IMR-90 (cell line): ENCODE measurements around the gene NFATC1. TPM values are rescaled to one million over a fixed set of nuclear protein-coding genes. Genes with fewer than 3 reads are reported as not detected.

ENCODE experiments used
- ATAC-seq: fragments of 200-7000 bp; cut with Tn5 transposase; 2 replicates; pipeline ENCODE4 v1.9.1; 2020; ENCODE audit warnings: low read depth, mild to moderate bottlenecking, moderate library complexity
- BruUV-seq: library from RNA; stranded (reverse); fragments of 400-500 nt; replicated peaks from 2 replicates; lab custom pipeline; 2021; lab: Mats Ljungman, UMichigan
- CTCF ChIA-PET: fragments of 300-600 bp; formaldehyde crosslinking; extraction: SDS; loops from one replicate; lab custom pipeline; 2021; ENCODE audit warnings: antibody characterized with exemption; lab: Yijun Ruan, JAX
- POLR2A ChIA-PET: fragments of 300-600 bp; sonication (Branson Sonifier 250); formaldehyde crosslinking; loops from one replicate; lab custom pipeline; 2022; ENCODE audit warnings: antibody characterized with exemption; ENCODE audit not compliant: unreplicated experiment; lab: Charles Lee
- DNase-seq: peaks from one replicate; pipeline ENCODE4 v3.0.0; 2013
- H2AFZ ChIP-seq: replicated peaks from 2 replicates; pipeline ENCODE3; 2013; ENCODE audit warnings: low read length, mild to moderate bottlenecking; ENCODE audit not compliant: poor library complexity
- H2AK5ac ChIP-seq: 2 replicates; pipeline ENCODE4 v1.6.1; 2013; ENCODE audit warnings: low read depth, low read length, inconsistent platforms
- H2AK9ac ChIP-seq: replicated peaks from 2 replicates; pipeline ENCODE3; 2013; ENCODE audit warnings: mild to moderate bottlenecking, low read depth, low read length, moderate library complexity; ENCODE audit not compliant: poor library complexity
- H2BK120ac ChIP-seq: 2 replicates; pipeline ENCODE4 v1.6.1; 2013; ENCODE audit warnings: low read depth, low read length, inconsistent platforms
- H2BK15ac ChIP-seq: 3 replicates; pipeline ENCODE4 v1.6.1; 2013; ENCODE audit warnings: low read depth, low read length, inconsistent platforms
- H2BK20ac ChIP-seq: 2 replicates; pipeline ENCODE4 v1.6.1; 2013; ENCODE audit warnings: low read depth, mild to moderate bottlenecking, inconsistent platforms, low read length, moderate library complexity
- H2BK5ac ChIP-seq: 2 replicates; pipeline ENCODE4 v1.6.1; 2013; ENCODE audit warnings: mild to moderate bottlenecking, low read depth, low read length, inconsistent platforms; ENCODE audit not compliant: poor library complexity, severe bottlenecking
- H3K14ac ChIP-seq: replicated peaks from 2 replicates; pipeline ENCODE4 v1.6.1; 2013; ENCODE audit warnings: low read depth, low read length, inconsistent platforms
- H3K18ac ChIP-seq: 2 replicates; pipeline ENCODE4 v1.6.1; 2013; ENCODE audit warnings: low read depth, low read length, control low read depth
- H3K23ac ChIP-seq: 2 replicates; pipeline ENCODE4 v1.6.1; 2013; ENCODE audit warnings: low read depth, low read length, inconsistent platforms
- H3K27ac ChIP-seq: 2 replicates; pipeline ENCODE4 v1.5.1; 2013; ENCODE audit warnings: mild to moderate bottlenecking, control low read depth, low read length; ENCODE audit not compliant: insufficient read depth
- H3K27me3 ChIP-seq: 2 replicates; pipeline ENCODE4 v1.6.1; 2013; ENCODE audit warnings: low read length; ENCODE audit not compliant: control insufficient read depth, insufficient read depth
- H3K36me3 ChIP-seq: 2 replicates; pipeline ENCODE4 v1.6.1; 2013; ENCODE audit warnings: low read length, mixed read lengths; ENCODE audit not compliant: control insufficient read depth, insufficient read depth
- H3K4ac ChIP-seq: 2 replicates; pipeline ENCODE4 v1.6.1; 2013; ENCODE audit warnings: low read depth, low read length, inconsistent platforms
- H3K4me1 ChIP-seq: 2 replicates; pipeline ENCODE4 v1.6.1; 2013; ENCODE audit warnings: low read length, mixed read lengths; ENCODE audit not compliant: control insufficient read depth, insufficient read depth
- H3K4me2 ChIP-seq: 2 replicates; pipeline ENCODE4 v1.6.1; 2013; ENCODE audit warnings: low read depth, mild to moderate bottlenecking, control low read depth, low read length, moderate library complexity
- H3K4me3 ChIP-seq: 2 replicates; pipeline ENCODE4 v1.5.1; 2013; ENCODE audit warnings: low read depth, mild to moderate bottlenecking, control low read depth, low read length, moderate library complexity; ENCODE audit not compliant: insufficient read depth
- H3K56ac ChIP-seq: 2 replicates; pipeline ENCODE4 v1.6.1; 2013; ENCODE audit warnings: low read length, inconsistent platforms; ENCODE audit not compliant: insufficient read depth; ENCODE audit errors: extremely low read depth
- H3K79me1 ChIP-seq, 2 experiments: 2 replicates each; pipeline ENCODE4 v1.6.1; 2013; ENCODE audit warnings: low read length in 2 of 2, inconsistent platforms in 1 of 2, low read depth in 1 of 2
- H3K9ac ChIP-seq: 2 replicates; pipeline ENCODE4 v1.6.1; 2013; ENCODE audit warnings: low read depth, low read length, control low read depth
- H3K9me1 ChIP-seq: 2 replicates; pipeline ENCODE4 v1.6.1; 2013; ENCODE audit warnings: low read length, inconsistent platforms; ENCODE audit not compliant: insufficient read depth
- H3K9me3 ChIP-seq: 2 replicates; pipeline ENCODE4 v1.6.1; 2013; ENCODE audit warnings: low read length; ENCODE audit not compliant: control insufficient read depth, insufficient read depth
- H4K20me1 ChIP-seq: 2 replicates; pipeline ENCODE4 v1.6.1; 2013; ENCODE audit warnings: low read length, inconsistent platforms; ENCODE audit not compliant: insufficient read depth
- H4K5ac ChIP-seq: 2 replicates; pipeline ENCODE4 v1.6.1; 2013; ENCODE audit warnings: mild to moderate bottlenecking, low read depth, low read length, control low read depth
- H4K8ac ChIP-seq, 2 experiments: 2 replicates each; pipeline ENCODE4 v1.6.1; 2013; ENCODE audit warnings: low read depth in 2 of 2, low read length in 2 of 2, control low read depth in 1 of 2, inconsistent platforms in 1 of 2
- H4K91ac ChIP-seq: 2 replicates; pipeline ENCODE4 v1.6.1; 2013; ENCODE audit warnings: low read depth, low read length, inconsistent platforms; ENCODE audit not compliant: insufficient read depth
- CEBPB ChIP-seq: IDR thresholded peaks from 2 replicates; pipeline ENCODE4 v1.6.1; 2012; ENCODE audit warnings: low read depth, low read length, improper control_type of control experiment
- POLR2A ChIP-seq: IDR thresholded peaks from 2 replicates; pipeline ENCODE4 v1.6.1; 2012; ENCODE audit warnings: mild to moderate bottlenecking, low read depth, low read length
- RCOR1 ChIP-seq: IDR thresholded peaks from 2 replicates; pipeline ENCODE4 v1.6.1; 2012; ENCODE audit warnings: mild to moderate bottlenecking, low read length, improper control_type of control experiment; ENCODE audit not compliant: insufficient replicate concordance
- WGBS, 2 experiments: methylation state at CpG; one replicate each; pipeline versions ENCODE4 v1.1.5 to v1.1.7; 2013; ENCODE audit warnings: missing lambda C conversion rate in 2 of 2; ENCODE audit not compliant: insufficient read length in 1 of 2; ENCODE audit errors: extremely low coverage in 2 of 2; 5-methylcytosine and 5-hydroxymethylcytosine counted together
- dilution Hi-C: fragments of 300-500 bp; cut with HindIII; formaldehyde crosslinking; loops from one replicate; pipeline ENCODE4 v1.14.3; 2018; ENCODE audit warnings: low sequenced_read_pairs; ENCODE audit not compliant: unreplicated experiment
- in situ Hi-C: fragments of 300-500 bp; cut with MboI; formaldehyde crosslinking; loops from 3 replicates; pipeline ENCODE4 v1.14.3; 2019; ENCODE audit warnings: low sequenced_read_pairs, inconsistent platforms, mixed read lengths
- intact Hi-C: fragments of 100-400 bp; cut with micrococcal nuclease; formaldehyde crosslinking; loops from 2 replicates; pipeline ENCODE4 v1.10.0; 2022
- polyA plus RNA-seq, 3 experiments: library from polyadenylated mRNA; depleted of rRNA; stranded (reverse); fragments of >200 nt; gene quantifications; 2 replicates each; pipeline ENCODE4 v1.2.3, GENCODE V29; 2012; ENCODE audit warnings: low replicate concordance in 1 of 3
- total RNA-seq: library from RNA; depleted of rRNA; stranded (reverse); fragments of >200 nt; gene quantifications from 2 replicates; pipeline ENCODE4 v1.2.3, GENCODE V29; 2012

NFATC1 gene
- total and polyA plus RNA-seq, 2 of the 4 experiments (the other 2 are of a cell fraction), result 0.36 to 1.8 TPM

GRCh38 chr18:79421275-79421857 is 25.6 kb downstream of the NFATC1 start:
- intact Hi-C loops, result no loop called here
- H3K36me3 ChIP-seq, result peaks cover 4% of the 10 kb centered on the region; the same call in 1 of the 2 replicates
- H3K23ac ChIP-seq, result no peak overlapping the region
- H3K27me3 ChIP-seq, result no peaks in the 10 kb centered on the region
- H3K9ac ChIP-seq, result no peak overlapping the region
- no peak overlapping the region for H3K4ac ChIP-seq
- peak overlapping the region; percentile 51 for H2AFZ ChIP-seq
- ATAC-seq (no peak), DNase-seq (no peak)
- H3K4me3 ChIP-seq, result no peak overlapping the region
- no peak overlapping the region for H3K18ac ChIP-seq
- peak overlapping the region; percentile 28 for H2AK9ac ChIP-seq
- H2BK5ac ChIP-seq, result no peak overlapping the region
- H3K27ac ChIP-seq, result no peak overlapping the region
- dilution Hi-C loops, result no loop called here
- no TSS peak for BruUV-seq
- H3K14ac ChIP-seq, result no peak overlapping the region
- H2BK20ac ChIP-seq, result no peak overlapping the region
- H2BK15ac ChIP-seq, result no peak overlapping the region
- no peaks in the 10 kb centered on the region for H3K9me1 ChIP-seq
- H4K91ac ChIP-seq, result no peak overlapping the region
- in situ Hi-C loops, result no loop called here
- H4K5ac ChIP-seq, result no peak overlapping the region
- no peaks in the 10 kb centered on the region for H3K9me3 ChIP-seq
- 92% methylated on average over 11 of the region's 26 CpGs; no CpG with 5 or more reads in 1 of the 2 experiments for WGBS, 2 experiments
- CTCF ChIA-PET, result no interaction called here
- H4K8ac ChIP-seq, result no peak overlapping the region
- H3K56ac ChIP-seq, result no peak overlapping the region
- H3K4me1 ChIP-seq, result no peaks in the 10 kb centered on the region; the same call in 1 of the 2 replicates
- no peak overlapping the region for H3K4me2 ChIP-seq
- no peak overlapping the region for H2BK120ac ChIP-seq
- H4K20me1 ChIP-seq, result no peaks in the 10 kb centered on the region
- H3K79me1 ChIP-seq, result no peaks in the 10 kb centered on the region
- TF ChIP-seq CEBPB (no peak), POLR2A (no peak), RCOR1 (no peak)
- POLR2A ChIA-PET, result no interaction called here
- H2AK5ac ChIP-seq, result no peak overlapping the region
